Measurements from ENCODE around the gene TSSK6. TPM values are rescaled to one million over a fixed set of nuclear protein-coding genes. Genes with fewer than 3 reads are reported as not detected.
A peak's percentile ranks its signal among the peaks of the same experiment; 100 is the strongest.

The TSSK6 gene
- polyA plus RNA-seq = 4.6 TPM

GRCh38 chr19:19514881-19515641 lies at the start of gene TSSK6:
Gene TSSK6, minus strand, starts transcription at chr19:19515548. Its CDS starts 121 bp downstream, at chr19:19515427.
- Mint-ChIP-seq H3K36me3 (peaks cover under 1% of the 10 kb centered on the region), H3K27ac (peak within 1 kb of the TSS; percentile 88 to 97 (median 92)), H3K4me1 (peaks cover 8 to 11% (median 9%) of the 10 kb centered on the region in 3 donors), H3K9me3 (no peaks in the 10 kb centered on the region), H3K27me3 (no peaks in the 10 kb centered on the region), H3K4me3 (peak within 1 kb of the TSS; percentile 94 to 99 (median 98))

- Mint-ChIP-seq H3K27me3 (no peaks in the 10 kb centered on the region), H3K27ac (no peak overlapping the region), H3K4me3 (no peak overlapping the region), H3K36me3 (no peaks in the 10 kb centered on the region), H3K4me1 (no peaks in the 10 kb centered on the region), H3K9me3 (peaks cover 0 to 2% (median 0%) of the 10 kb centered on the region in 3 donors)
Observed at GRCh38 chr19:19563348-19563848, 48.0 kb upstream of the TSSK6 start.

GRCh38 chr19:19562665-19563347 lies 47.5 kb upstream of the TSSK6 start:
- Mint-ChIP-seq H3K9me3 (peaks cover 0 to 2% (median 0%) of the 10 kb centered on the region in 3 donors), H3K27ac (no peak overlapping the region), H3K36me3 (no peaks in the 10 kb centered on the region), H3K4me3 (no peak overlapping the region), H3K4me1 (no peaks in the 10 kb centered on the region), H3K27me3 (no peaks in the 10 kb centered on the region)

GRCh38 chr19:19561946-19562664 lies 46.8 kb upstream of the TSSK6 start:
- Mint-ChIP-seq H3K4me3 (peak overlapping the region in 1 of 4 donors; percentile 13), H3K36me3 (no peaks in the 10 kb centered on the region), H3K27me3 (no peaks in the 10 kb centered on the region), H3K27ac (peak overlapping the region in 2 of 3 donors; percentile 54 to 73), H3K9me3 (no peaks in the 10 kb centered on the region), H3K4me1 (no peaks in the 10 kb centered on the region)

GRCh38 chr19:19559931-19560330 lies 44.6 kb upstream of the TSSK6 start:
- Mint-ChIP-seq H3K36me3 (no peaks in the 10 kb centered on the region), H3K9me3 (no peaks in the 10 kb centered on the region), H3K4me1 (no peaks in the 10 kb centered on the region), H3K4me3 (no peak overlapping the region), H3K27me3 (no peaks in the 10 kb centered on the region), H3K27ac (peak overlapping the region in 2 of 3 donors; percentile 39 to 77)

GRCh38 chr19:19558636-19559035 lies 43.3 kb upstream of the TSSK6 start:
- Mint-ChIP-seq H3K27ac (no peak overlapping the region), H3K27me3 (no peaks in the 10 kb centered on the region), H3K36me3 (no peaks in the 10 kb centered on the region), H3K4me1 (peaks cover 0 to 2% (median 0%) of the 10 kb centered on the region in 3 donors), H3K9me3 (no peaks in the 10 kb centered on the region), H3K4me3 (no peak overlapping the region)

- Mint-ChIP-seq H3K4me3 (no peak overlapping the region), H3K27me3 (no peaks in the 10 kb centered on the region), H3K27ac (no peak overlapping the region), H3K36me3 (no peaks in the 10 kb centered on the region), H3K9me3 (no peaks in the 10 kb centered on the region), H3K4me1 (peaks cover 0 to 2% (median 0%) of the 10 kb centered on the region in 3 donors)
Observed at GRCh38 chr19:19558055-19558454, 42.7 kb upstream of the TSSK6 start.

- Mint-ChIP-seq H3K27ac (no peak overlapping the region), H3K4me3 (no peak overlapping the region), H3K27me3 (no peaks in the 10 kb centered on the region)
Observed at GRCh38 chr19:19554074-19555023, 39.0 kb upstream of the TSSK6 start.

GRCh38 chr19:19553670-19554069 lies 38.3 kb upstream of the TSSK6 start:
- H3K4me1 Mint-ChIP-seq = peaks cover 0 to 2% (median 0%) of the 10 kb centered on the region in 3 donors
- peaks cover 5% of the 10 kb centered on the region for H3K27me3 Mint-ChIP-seq
- H3K36me3 Mint-ChIP-seq = no peaks in the 10 kb centered on the region
- H3K4me3 Mint-ChIP-seq = no peak overlapping the region
- peaks cover 0 to 3% (median 0%) of the 10 kb centered on the region in 3 donors for H3K9me3 Mint-ChIP-seq
- no peak overlapping the region for H3K27ac Mint-ChIP-seq

More at GRCh38 chr19:19554074-19555023, 39.0 kb upstream of the TSSK6 start:
- Mint-ChIP-seq H3K9me3 (peaks cover 0 to 3% (median 0%) of the 10 kb centered on the region in 3 donors), H3K36me3 (no peaks in the 10 kb centered on the region), H3K4me1 (peaks cover 0 to 2% (median 0%) of the 10 kb centered on the region in 3 donors)

GRCh38 chr19:19552798-19553197 lies 37.5 kb upstream of the TSSK6 start:
- Mint-ChIP-seq H3K27me3 (peaks cover 5% of the 10 kb centered on the region), H3K4me3 (no peak overlapping the region), H3K4me1 (peaks cover 0 to 2% (median 0%) of the 10 kb centered on the region in 3 donors), H3K9me3 (peaks cover 0 to 3% (median 0%) of the 10 kb centered on the region in 3 donors), H3K36me3 (no peaks in the 10 kb centered on the region), H3K27ac (no peak overlapping the region)

- Mint-ChIP-seq H3K4me1 (peaks cover 0 to 2% (median 0%) of the 10 kb centered on the region in 3 donors), H3K36me3 (no peaks in the 10 kb centered on the region), H3K27me3 (peaks cover 5% of the 10 kb centered on the region), H3K4me3 (no peak overlapping the region), H3K9me3 (peaks cover 0 to 3% (median 0%) of the 10 kb centered on the region in 3 donors), H3K27ac (no peak overlapping the region)
Observed at GRCh38 chr19:19551853-19552192, 36.5 kb upstream of the TSSK6 start.

GRCh38 chr19:19550972-19551852 lies 35.9 kb upstream of the TSSK6 start:
- Mint-ChIP-seq H3K27me3 (peaks cover 5% of the 10 kb centered on the region), H3K9me3 (peaks cover 0 to 3% (median 0%) of the 10 kb centered on the region in 3 donors), H3K4me3 (no peak overlapping the region), H3K36me3 (no peaks in the 10 kb centered on the region), H3K27ac (no peak overlapping the region), H3K4me1 (peaks cover 0 to 2% (median 0%) of the 10 kb centered on the region in 3 donors)

- Mint-ChIP-seq H3K27ac (no peak overlapping the region), H3K27me3 (peaks cover 5% of the 10 kb centered on the region), H3K36me3 (no peaks in the 10 kb centered on the region), H3K9me3 (peaks cover 0 to 3% (median 0%) of the 10 kb centered on the region in 3 donors), H3K4me3 (no peak overlapping the region), H3K4me1 (peaks cover 0 to 2% (median 0%) of the 10 kb centered on the region in 3 donors)
Observed at GRCh38 chr19:19550485-19550929, 35.2 kb upstream of the TSSK6 start.

All from IgD-negative memory B cell (primary cell).